HG03521 (cell line): ENCODE measurements around the gene ENDOG.

Experiments used
- ATAC-seq: cut with Tn5 transposase; IDR thresholded peaks from one replicate; pipeline ENCODE4 v1.9.1; 2021; ENCODE audit warnings: mild to moderate bottlenecking, moderate library complexity; ENCODE audit not compliant: unreplicated experiment

The ENDOG gene

GRCh38 chr9:128798896-128799295 lies 19.4 kb upstream of the ENDOG start:
- ATAC-seq, result no peak

DNA sequence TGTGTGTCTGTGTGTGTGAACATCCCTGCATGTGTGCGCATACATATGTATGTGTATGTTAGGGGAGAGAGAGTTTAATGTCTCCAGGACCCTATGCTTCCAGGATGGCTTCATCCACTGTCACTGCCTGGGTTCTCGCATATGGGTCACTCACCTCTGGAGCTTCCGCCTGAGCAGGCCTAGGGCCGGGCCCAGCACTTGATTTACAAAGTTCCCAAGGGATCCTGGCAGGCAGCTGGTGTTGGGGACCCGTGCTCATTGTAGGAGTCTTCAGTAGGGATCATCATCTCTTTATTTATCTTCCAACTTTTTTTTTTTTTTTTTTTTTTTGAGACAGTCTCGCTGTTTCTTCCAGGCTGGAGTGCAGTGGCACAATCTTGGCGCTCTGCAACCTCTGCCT lies 18.2 kb upstream of the ENDOG start:
- no peak for ATAC-seq

- no peak for ATAC-seq
Measured at GRCh38 chr9:128802482-128802881, 15.8 kb upstream of the ENDOG start.

- ATAC-seq, result no peak
Measured at GRCh38 chr9:128805661-128806060, 12.6 kb upstream of the ENDOG start.

DNA sequence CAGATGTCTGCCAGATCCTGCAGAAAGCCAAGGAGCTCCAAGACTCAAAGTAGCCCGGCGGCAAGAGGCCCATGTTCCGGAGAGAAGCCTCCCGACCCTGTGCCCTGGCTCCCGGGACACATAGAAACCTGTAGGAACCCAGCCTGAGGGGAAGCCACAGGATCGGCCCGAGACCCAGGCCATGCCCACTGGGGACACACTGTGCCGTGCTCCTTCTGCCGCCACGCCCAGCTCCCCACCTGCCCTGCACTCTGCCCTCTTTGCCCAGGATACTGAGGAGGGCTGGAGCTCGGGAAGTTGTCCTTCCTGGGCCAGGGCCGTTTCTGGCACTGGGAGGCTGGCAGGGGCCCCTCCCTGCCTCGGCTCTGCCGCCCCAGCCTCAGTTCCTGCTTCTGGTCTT lies 10.5 kb upstream of the ENDOG start:
- ATAC-seq, result no peak

DNA sequence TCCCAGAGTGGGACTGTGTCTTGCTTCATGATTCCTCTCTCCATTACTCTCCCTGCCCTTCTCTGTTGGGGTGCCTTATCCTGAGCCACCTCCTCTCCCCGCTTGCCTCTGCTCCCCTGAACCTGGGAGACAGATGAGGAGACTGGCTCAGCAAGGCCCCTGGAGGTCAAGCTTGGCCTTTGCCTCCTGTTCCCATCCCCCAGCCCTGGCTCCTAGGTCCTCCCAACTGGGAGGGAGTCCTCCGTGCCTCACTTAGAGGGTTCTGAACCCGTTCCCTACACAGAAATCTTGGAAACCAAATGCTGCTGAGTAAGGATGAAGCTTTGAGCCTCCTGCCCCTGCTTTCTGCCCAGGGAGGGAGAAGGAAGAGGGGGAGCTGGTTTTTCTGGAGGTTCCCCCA lies 9.8 kb upstream of the ENDOG start:
- ATAC-seq, result no peak

GRCh38 chr9:128809036-128809599 lies 9.2 kb upstream of the ENDOG start:
- ATAC-seq, result no peak

- no peak for ATAC-seq
Measured at GRCh38 chr9:128809831-128810230, 8.5 kb upstream of the ENDOG start.

DNA sequence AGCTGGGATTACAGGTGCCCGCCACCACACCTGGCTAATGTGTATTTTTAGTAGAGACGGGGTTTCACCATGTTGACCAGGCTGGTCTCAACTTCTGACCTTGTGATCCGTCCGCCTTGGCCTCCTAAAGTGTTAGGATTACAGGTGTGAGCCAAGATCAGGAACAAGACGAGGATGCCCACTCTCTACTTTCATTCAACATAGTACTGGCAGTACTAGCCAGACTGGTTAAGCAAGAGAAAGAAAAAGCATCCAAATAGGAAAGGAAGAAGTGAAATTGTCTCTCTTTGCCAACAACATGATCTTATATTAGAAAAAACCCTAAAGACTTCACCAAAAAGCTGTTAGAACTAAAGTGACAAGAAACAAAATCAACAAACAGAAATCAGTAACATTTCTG lies 7.4 kb upstream of the ENDOG start:
- no peak for ATAC-seq

DNA sequence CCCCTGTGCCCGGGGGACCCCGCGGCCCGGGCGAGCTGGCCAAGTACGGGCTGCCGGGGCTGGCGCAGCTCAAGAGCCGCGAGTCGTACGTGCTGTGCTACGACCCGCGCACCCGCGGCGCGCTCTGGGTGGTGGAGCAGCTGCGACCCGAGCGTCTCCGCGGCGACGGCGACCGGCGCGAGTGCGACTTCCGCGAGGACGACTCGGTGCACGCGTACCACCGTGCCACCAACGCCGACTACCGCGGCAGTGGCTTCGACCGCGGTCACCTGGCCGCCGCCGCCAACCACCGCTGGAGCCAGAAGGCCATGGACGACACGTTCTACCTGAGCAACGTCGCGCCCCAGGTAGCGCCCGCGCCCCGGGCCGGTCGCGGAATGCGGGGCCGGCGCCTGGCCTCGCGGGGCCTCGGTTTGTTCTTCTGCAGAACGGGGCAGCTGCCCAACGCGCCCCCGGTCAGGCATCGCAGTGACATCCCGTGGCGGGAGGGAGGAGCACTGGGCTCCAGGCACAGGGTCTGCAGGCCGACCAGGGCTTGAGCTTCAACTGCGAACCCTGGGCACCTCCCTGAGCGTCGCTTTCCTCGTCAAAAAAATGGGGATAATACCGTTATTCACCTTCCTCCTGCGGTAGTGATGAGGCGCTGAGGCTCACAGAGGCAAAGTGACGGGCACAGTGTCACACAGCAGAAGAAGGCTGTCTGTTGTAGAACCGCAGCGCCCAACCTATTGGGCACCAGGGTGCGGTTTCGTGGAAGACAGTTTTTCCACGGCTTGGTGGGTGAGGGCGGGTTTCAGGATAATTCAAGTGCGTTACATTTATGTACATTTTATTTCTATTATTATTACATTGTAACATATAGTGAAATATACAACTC lies 777 bp downstream of the ENDOG start:
- ATAC-seq, result peak; percentile 19

DNA sequence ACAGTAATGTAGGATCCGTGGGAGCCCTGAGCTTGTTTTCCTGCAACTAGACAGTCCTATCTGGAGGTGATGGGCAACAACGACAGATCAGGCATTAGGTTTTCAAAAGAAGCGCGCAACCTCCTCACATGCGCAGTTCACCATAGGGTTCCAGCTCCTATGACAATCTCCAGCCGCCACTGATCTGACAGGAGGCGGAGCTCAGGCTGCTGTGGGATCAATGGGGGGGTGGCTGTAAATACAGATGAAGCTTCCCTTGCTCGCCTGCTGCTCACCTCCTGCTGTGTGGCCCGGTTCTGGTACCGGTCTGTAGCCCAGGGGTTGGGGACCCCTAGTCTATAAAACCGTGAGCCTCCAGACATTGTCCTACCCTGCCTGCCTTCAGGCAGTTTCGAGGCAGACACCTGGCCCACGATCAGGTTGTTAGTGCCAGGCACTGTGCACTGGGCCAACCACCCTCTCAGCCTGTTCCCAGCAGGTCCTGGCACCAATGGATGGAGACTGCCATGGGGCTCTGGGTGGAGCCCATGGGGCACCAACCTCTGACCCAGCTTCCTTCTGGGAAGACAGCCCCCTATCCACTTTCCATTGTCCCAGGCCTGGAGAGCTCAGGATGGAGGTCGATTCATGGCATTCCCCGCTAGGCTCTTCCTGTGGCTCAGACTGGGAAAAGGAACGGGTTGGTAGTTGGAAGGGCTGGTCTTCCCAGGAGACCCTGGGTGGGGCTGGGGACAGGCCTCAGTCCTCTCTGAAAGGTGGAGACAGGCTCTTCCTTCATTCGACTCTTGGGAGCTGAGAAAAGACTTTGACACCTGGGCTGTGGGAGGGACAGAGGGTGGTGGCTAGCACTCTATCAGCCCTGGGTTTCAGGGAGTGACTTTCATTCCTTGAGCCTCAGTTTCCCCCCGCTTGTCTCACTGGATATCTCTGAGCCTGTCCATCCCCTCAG lies 1.7 kb downstream of the ENDOG start:
- no peak for ATAC-seq

GRCh38 chr9:128820665-128821583 lies 2.6 kb downstream of the ENDOG start:
- no peak for ATAC-seq

- no peak for ATAC-seq
Measured at GRCh38 chr9:128821584-128822406, 3.5 kb downstream of the ENDOG start.

- no peak for ATAC-seq
Measured at GRCh38 chr9:128822407-128823042, 4.2 kb downstream of the ENDOG start.

DNA sequence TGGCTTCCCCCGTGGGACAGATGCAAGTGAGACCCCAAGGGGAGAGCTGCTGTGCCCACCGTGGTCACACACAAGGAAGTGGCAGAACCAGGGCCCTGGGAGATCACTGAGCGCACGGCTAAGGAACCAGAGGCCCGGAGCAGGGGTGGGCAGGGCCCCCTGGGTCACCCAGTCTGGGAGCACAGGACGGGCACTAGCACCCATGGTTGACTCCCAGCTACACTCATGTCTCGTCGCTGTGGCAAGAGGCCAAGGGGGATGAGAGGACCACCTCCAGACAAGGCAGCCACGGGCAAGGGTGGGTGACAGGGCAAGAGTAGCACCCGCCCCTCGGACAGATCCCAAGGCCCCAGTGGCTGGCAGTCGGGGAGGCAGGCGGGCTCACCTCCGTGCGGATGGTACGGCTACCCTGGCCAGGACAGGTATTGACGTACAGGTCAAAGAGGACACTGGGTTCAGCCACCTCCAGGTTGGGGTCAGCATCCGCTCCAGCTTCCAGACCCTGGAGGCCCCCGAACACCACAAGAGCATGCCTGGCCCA lies 5.1 kb downstream of the ENDOG start:
- ATAC-seq, result no peak

DNA sequence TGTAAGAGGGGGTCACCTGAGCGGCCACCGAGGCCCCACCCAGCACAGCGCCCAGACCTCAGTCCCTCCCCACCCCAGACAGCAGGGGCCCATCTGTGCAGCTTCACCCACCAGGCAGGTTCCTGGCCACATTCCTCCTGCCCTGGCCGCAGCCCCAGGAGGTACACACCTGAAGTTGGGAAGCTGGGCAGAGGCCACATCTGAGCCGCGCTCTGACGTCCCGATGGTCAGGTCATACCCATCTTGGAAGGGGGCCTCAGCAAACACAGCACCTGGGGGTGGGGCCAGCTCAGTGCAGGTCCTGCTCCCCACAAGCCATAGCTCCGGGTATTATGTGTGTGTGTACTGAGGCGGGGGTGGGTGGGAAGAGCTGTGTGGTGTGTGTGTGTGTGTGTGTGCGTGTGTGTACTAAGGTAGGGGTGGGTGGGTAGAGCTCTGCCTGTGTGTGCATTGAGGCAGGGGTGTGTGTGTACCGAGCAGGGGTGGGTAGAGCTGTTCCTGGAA lies 5.7 kb downstream of the ENDOG start:
- ATAC-seq, result no peak

DNA sequence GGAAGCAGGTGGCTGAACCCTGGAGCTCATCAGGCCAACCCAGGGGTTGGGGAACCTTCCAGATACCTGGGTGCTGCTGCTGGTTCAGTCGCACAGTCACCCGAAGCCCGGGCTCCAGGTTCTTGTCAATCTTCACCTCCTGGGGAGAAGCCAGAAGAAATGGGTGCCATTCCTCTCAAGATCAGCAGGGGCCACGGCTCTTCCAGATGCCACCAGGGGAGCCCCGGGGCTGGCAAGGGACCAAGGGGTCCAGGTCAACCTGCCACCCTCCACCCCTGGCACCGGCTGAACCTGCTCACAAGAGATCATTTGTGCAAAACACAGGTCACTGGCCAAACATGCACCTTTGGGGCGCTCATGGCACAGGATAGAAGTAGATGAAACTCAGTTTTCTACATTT lies 6.6 kb downstream of the ENDOG start:
- no peak for ATAC-seq

DNA sequence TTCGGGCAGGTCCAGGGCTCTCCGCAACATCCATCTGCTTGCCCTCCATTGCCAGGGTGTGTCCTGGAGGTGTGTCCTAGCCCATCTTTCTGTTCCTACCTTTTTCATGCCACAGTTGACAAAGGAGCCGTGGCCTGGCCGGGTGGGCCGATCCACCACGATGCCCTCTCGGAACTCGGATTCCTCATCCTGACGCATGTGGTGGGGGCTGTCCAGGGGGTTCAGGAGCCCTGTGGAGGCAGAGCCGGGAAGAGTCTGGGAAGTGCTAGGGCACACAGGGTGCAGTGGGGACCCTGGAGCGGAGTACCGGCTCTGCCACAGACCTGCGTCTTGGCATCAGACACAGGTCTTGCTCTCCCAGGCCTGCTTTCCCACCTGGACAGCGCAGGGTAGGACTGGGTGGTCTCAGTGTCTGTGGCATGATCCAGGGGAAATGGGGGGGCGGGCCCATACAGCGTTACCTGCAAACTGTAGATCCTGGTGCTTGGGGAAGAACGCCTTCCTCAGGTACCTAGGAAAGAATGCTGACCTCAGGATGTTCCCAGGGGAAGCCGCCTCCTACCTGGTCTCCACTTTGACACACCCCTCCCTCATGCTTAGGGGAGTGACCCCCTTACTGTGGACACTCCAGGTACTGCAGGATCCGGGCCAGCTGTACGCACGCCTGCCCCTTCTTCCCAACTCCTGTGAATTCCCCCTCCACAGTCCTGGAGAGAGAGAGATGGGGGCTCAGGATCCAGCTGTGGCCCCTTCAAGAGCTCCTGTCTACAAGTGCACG lies 7.8 kb downstream of the ENDOG start:
- no peak for ATAC-seq
